ENCODE results near the gene MTOR. TPM values are rescaled to one million over a fixed set of nuclear protein-coding genes. Genes with fewer than 3 reads are reported as not detected.
"Not testable (repeated sequence)": the region's sequence is repeated elsewhere in the genome, so short reads cannot be mapped to it uniquely, and the experiment has no call there.

The MTOR gene
- total RNA-seq, 1 donor from 2014 or later = 55.1 TPM

- ChIA-PET CTCF (no interaction called here), POLR2A (no interaction called here)
- DNase-seq = no peak
Measured at GRCh38 chr1:11101347-11101746, 161.0 kb downstream of the MTOR start.

GRCh38 chr1:11100806-11101205 lies 161.5 kb downstream of the MTOR start:
- intact Hi-C loops (cut with micrococcal nuclease); ATAC-seq (ENCODE audit: low read depth); CTCF ChIA-PET; DNase-seq; H3K27ac Mint-ChIP-seq; H3K27me3 Mint-ChIP-seq; H3K4me3 Mint-ChIP-seq; H3K9me3 Mint-ChIP-seq: not testable (repeated sequence)
- POLR2A ChIA-PET = interaction anchor here (2.6 kb wide), 1 partner anchor 40 kb away, joined by 25 read pairs; the partner anchor contains the start of gene SRM
- peaks cover 15% of the 10 kb centered on the region for H3K4me1 Mint-ChIP-seq
- H3K36me3 Mint-ChIP-seq (ENCODE audit: low read depth) = peaks cover 26% of the 10 kb centered on the region

More at GRCh38 chr1:11101347-11101746, 161.0 kb downstream of the MTOR start:
- Mint-ChIP-seq H3K4me3 (peak overlapping the region; percentile 40), H3K9me3 (no peaks in the 10 kb centered on the region), H3K4me1 (peaks cover 15% of the 10 kb centered on the region), H3K27me3 (no peaks in the 10 kb centered on the region), H3K36me3 (ENCODE audit: low read depth) (peaks cover 27% of the 10 kb centered on the region), H3K27ac (peak overlapping the region; percentile 0)
- no peak for ATAC-seq (ENCODE audit: low read depth)
- intact Hi-C loops (cut with micrococcal nuclease) = no loop called here
- TF ChIP-seq CTCF (IDR thresholded peaks at IDR 0.05) = no peak

GRCh38 chr1:11100149-11100493 lies 162.2 kb downstream of the MTOR start:
- CTCF ChIA-PET = no interaction called here
- peaks cover 26% of the 10 kb centered on the region for H3K36me3 Mint-ChIP-seq (ENCODE audit: low read depth)
- no peak for ATAC-seq (ENCODE audit: low read depth)
- DNase-seq = no peak
- peak overlapping the region; percentile 93 for H3K27ac Mint-ChIP-seq
- peak overlapping the region; percentile 95 for H3K4me3 Mint-ChIP-seq
- intact Hi-C loops (cut with micrococcal nuclease) = no loop called here
- H3K9me3 Mint-ChIP-seq = no peaks in the 10 kb centered on the region
- H3K4me1 Mint-ChIP-seq = peaks cover 15% of the 10 kb centered on the region
- POLR2A ChIA-PET = interaction anchor here (0.6 to 3.4 kb wide), 12 partner anchors 9 to 810 kb away, joined by 3 to 25 read pairs (median 5); partner anchors contain the start of genes MTOR, SRM and TARDBP
- TF ChIP-seq CTCF (IDR thresholded peaks at IDR 0.05) = no peak
- H3K27me3 Mint-ChIP-seq = no peaks in the 10 kb centered on the region

GRCh38 chr1:11099310-11100148 lies 162.8 kb downstream of the MTOR start, which contains the start of gene EXOSC10:
EXOSC10 (minus strand) TSS chr1:11099869; CDS start chr1:11099831, 38 bp downstream.
- Mint-ChIP-seq H3K27ac (peak within 1 kb of the TSS; percentile 93), H3K27me3 (no peaks in the 10 kb centered on the region), H3K36me3 (ENCODE audit: low read depth) (peaks cover 26% of the 10 kb centered on the region), H3K9me3 (no peaks in the 10 kb centered on the region), H3K4me1 (peaks cover 15% of the 10 kb centered on the region), H3K4me3 (peak within 1 kb of the TSS; percentile 95)
- peak; percentile 94 for DNase-seq
- peak; percentile 97 for ATAC-seq (ENCODE audit: low read depth)
- no peak for TF ChIP-seq CTCF (IDR thresholded peaks at IDR 0.05)
- intact Hi-C loops (cut with micrococcal nuclease) = loop anchor here (1.0 kb wide), 2 partner anchors 39 to 163 kb away; partner anchors contain the start of genes MTOR and SRM
- CTCF ChIA-PET = interaction anchor here (0.6 to 1.3 kb wide), 3 partner anchors 62 to 1216 kb away, joined by 3 to 4 read pairs (median 3); no protein-coding TSS in a partner anchor
- POLR2A ChIA-PET = interaction anchor here (0.6 to 3.4 kb wide), 17 partner anchors 9 to 1356 kb away, joined by 3 to 25 read pairs (median 4); partner anchors contain the start of genes MTOR, SRM and TARDBP

- intact Hi-C loops (cut with micrococcal nuclease) = loop anchor here (1.0 kb wide), 2 partner anchors 39 to 163 kb away; partner anchors contain the start of genes MTOR and SRM
- H3K36me3 Mint-ChIP-seq (ENCODE audit: low read depth) = peaks cover 29% of the 10 kb centered on the region
- ATAC-seq (ENCODE audit: low read depth) (no peak), DNase-seq (no peak)
- CTCF ChIA-PET = interaction anchor here (1.2 to 1.4 kb wide), 3 partner anchors 62 to 547 kb away, joined by 3 to 4 read pairs (median 3); no protein-coding TSS in a partner anchor
- no peaks in the 10 kb centered on the region for H3K27me3 Mint-ChIP-seq
- H3K9me3 Mint-ChIP-seq = no peaks in the 10 kb centered on the region
- H3K27ac Mint-ChIP-seq = peak overlapping the region; percentile 93
- H3K4me1 Mint-ChIP-seq = peaks cover 15% of the 10 kb centered on the region
- POLR2A ChIA-PET = interaction anchor here (0.6 to 3.4 kb wide), 10 partner anchors 8 to 811 kb away, joined by 3 to 25 read pairs (median 6); partner anchors contain the start of genes MTOR, SRM and TARDBP
- peak overlapping the region; percentile 95 for H3K4me3 Mint-ChIP-seq
- TF ChIP-seq CTCF (IDR thresholded peaks at IDR 0.05) = no peak
Measured at GRCh38 chr1:11098931-11099309, 163.4 kb downstream of the MTOR start.

GRCh38 chr1:11083784-11084183 lies 178.6 kb downstream of the MTOR start:
- H3K27me3 Mint-ChIP-seq; H3K9me3 Mint-ChIP-seq; DNase-seq; ATAC-seq (ENCODE audit: low read depth); POLR2A ChIA-PET; intact Hi-C loops (cut with micrococcal nuclease); CTCF ChIA-PET; H3K4me1 Mint-ChIP-seq; H3K27ac Mint-ChIP-seq; H3K4me3 Mint-ChIP-seq: not testable (repeated sequence)
- peaks cover 67% of the 10 kb centered on the region for H3K36me3 Mint-ChIP-seq (ENCODE audit: low read depth)

All from activated B cell treated with CpG ODN at 0.5 μM for 24 hours (primary cell).